Mucosa of stomach (tissue), 1 donor: Measurements from ENCODE around the gene BMF.

Experiments
- H3K27me3 ChIP-seq: one replicate; pipeline ENCODE4 v1.7.0; 2013; ENCODE audit warnings: mild to moderate bottlenecking, low read length; ENCODE audit not compliant: control insufficient read depth, insufficient read depth
- H3K36me3 ChIP-seq: one replicate; pipeline ENCODE4 v1.7.0; 2013; ENCODE audit warnings: low read length; ENCODE audit not compliant: control insufficient read depth, insufficient read depth
- H3K4me1 ChIP-seq: one replicate; pipeline ENCODE4 v1.7.0; 2013; ENCODE audit warnings: mild to moderate bottlenecking, low read length; ENCODE audit not compliant: control insufficient read depth, insufficient read depth
- H3K4me3 ChIP-seq: one replicate; pipeline ENCODE4 v1.7.0; 2013; ENCODE audit warnings: low read length
- H3K9ac ChIP-seq: one replicate; pipeline ENCODE4 v1.7.0; 2013; ENCODE audit warnings: mild to moderate bottlenecking, low read length, moderate library complexity
- H3K9me3 ChIP-seq: one replicate; pipeline ENCODE4 v1.7.0; 2013; ENCODE audit warnings: mild to moderate bottlenecking, low read length, moderate library complexity; ENCODE audit not compliant: control insufficient read depth
- donor health status: Pancreatic carcinoma.

The BMF gene

GRCh38 chr15:40062816-40063562, 45.7 kb downstream of the BMF start:
- Histone ChIP-seq H3K4me3 (no peak overlapping the region), H3K9ac (no peak overlapping the region), H3K9me3 (no peaks in the 10 kb centered on the region), H3K4me1 (no peaks in the 10 kb centered on the region), H3K27me3 (no peaks in the 10 kb centered on the region), H3K36me3 (no peaks in the 10 kb centered on the region)

GRCh38 chr15:40061212-40061901, 47.3 kb downstream of the BMF start:
- Histone ChIP-seq H3K36me3 (no peaks in the 10 kb centered on the region), H3K9me3 (no peaks in the 10 kb centered on the region), H3K9ac (no peak overlapping the region)

GRCh38 chr15:40060236-40060961, 48.3 kb downstream of the BMF start:
- Histone ChIP-seq H3K4me3 (no peak overlapping the region), H3K4me1 (peaks cover 9% of the 10 kb centered on the region), H3K27me3 (no peaks in the 10 kb centered on the region), H3K36me3 (no peaks in the 10 kb centered on the region), H3K9me3 (no peaks in the 10 kb centered on the region), H3K9ac (no peak overlapping the region)

More at GRCh38 chr15:40061212-40061901, 47.3 kb downstream of the BMF start:
- no peak overlapping the region for H3K4me3 ChIP-seq
- H3K4me1 ChIP-seq: peaks cover under 1% of the 10 kb centered on the region
- H3K27me3 ChIP-seq: no peaks in the 10 kb centered on the region

GRCh38 chr15:40059821-40060220, 48.9 kb downstream of the BMF start:
- H3K9ac ChIP-seq: no peak overlapping the region

GRCh38 chr15:40058476-40059140, 50.1 kb downstream of the BMF start:
- Histone ChIP-seq H3K9me3 (no peaks in the 10 kb centered on the region), H3K27me3 (no peaks in the 10 kb centered on the region), H3K36me3 (no peaks in the 10 kb centered on the region), H3K4me3 (no peak overlapping the region), H3K9ac (no peak overlapping the region), H3K4me1 (peaks cover 18% of the 10 kb centered on the region)

More at GRCh38 chr15:40059821-40060220, 48.9 kb downstream of the BMF start:
- no peaks in the 10 kb centered on the region for H3K36me3 ChIP-seq
- peaks cover 15% of the 10 kb centered on the region for H3K4me1 ChIP-seq
- no peaks in the 10 kb centered on the region for H3K27me3 ChIP-seq
- H3K9me3 ChIP-seq: no peaks in the 10 kb centered on the region
- H3K4me3 ChIP-seq: no peak overlapping the region

GRCh38 chr15:40055576-40056293, 52.9 kb downstream of the BMF start:
- Histone ChIP-seq H3K9ac (no peak overlapping the region), H3K4me3 (no peak overlapping the region), H3K9me3 (no peaks in the 10 kb centered on the region), H3K4me1 (peaks cover 23% of the 10 kb centered on the region), H3K36me3 (no peaks in the 10 kb centered on the region), H3K27me3 (no peaks in the 10 kb centered on the region)

DNA sequence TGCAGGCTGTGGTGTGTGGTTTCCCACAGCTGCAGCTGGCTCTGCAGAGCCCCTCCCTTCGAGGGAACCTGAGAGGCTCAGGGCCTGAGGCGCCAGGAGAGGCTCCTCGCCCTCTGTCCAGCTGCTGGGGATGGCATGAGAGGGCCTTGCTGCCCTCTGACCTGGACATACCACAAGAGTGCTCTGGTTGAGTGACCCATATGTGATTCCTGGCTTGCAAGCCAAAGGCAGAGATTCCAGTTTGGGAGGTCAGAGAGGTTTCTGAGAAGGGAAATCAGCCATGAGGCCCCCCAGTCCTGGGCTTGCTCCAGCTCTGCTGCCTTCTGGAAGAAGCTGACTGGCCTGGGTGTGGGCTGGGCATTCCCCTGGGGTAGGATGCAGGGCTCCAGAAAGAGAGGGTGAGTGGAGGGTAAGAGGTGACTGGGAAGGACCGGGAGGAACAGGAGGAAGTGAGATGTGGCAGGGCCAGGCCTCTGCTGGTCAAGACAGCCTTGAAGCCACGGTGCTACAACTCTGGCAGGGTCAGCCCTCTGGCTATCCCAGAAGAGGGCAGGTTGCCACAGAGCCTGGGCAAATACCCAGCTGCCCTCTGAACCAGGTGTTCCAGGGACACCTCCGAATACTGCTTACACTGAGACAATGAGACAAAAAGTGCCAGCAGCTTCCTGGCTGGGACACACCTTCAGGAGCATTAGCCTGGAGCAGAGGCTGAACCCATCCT, 53.7 kb downstream of the BMF start:
- H3K4me1 ChIP-seq: peaks cover 23% of the 10 kb centered on the region
- H3K9me3 ChIP-seq: no peaks in the 10 kb centered on the region
- no peaks in the 10 kb centered on the region for H3K27me3 ChIP-seq
- no peak overlapping the region for H3K9ac ChIP-seq
- no peak overlapping the region for H3K4me3 ChIP-seq
- H3K36me3 ChIP-seq: no peaks in the 10 kb centered on the region

DNA sequence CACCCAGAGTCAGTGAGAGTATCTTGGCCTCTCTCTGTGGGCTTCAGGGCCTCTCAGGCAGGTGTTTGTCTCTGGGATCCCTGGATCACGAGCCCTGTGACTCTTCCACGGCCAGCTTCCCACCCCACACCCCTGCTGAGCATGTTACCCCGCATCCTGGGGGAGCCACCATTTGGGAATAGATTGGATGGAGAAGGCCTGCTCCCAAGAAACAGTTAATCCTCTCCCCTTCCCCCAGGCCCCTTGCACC, 54.1 kb downstream of the BMF start:
- no peak overlapping the region for H3K9ac ChIP-seq

DNA sequence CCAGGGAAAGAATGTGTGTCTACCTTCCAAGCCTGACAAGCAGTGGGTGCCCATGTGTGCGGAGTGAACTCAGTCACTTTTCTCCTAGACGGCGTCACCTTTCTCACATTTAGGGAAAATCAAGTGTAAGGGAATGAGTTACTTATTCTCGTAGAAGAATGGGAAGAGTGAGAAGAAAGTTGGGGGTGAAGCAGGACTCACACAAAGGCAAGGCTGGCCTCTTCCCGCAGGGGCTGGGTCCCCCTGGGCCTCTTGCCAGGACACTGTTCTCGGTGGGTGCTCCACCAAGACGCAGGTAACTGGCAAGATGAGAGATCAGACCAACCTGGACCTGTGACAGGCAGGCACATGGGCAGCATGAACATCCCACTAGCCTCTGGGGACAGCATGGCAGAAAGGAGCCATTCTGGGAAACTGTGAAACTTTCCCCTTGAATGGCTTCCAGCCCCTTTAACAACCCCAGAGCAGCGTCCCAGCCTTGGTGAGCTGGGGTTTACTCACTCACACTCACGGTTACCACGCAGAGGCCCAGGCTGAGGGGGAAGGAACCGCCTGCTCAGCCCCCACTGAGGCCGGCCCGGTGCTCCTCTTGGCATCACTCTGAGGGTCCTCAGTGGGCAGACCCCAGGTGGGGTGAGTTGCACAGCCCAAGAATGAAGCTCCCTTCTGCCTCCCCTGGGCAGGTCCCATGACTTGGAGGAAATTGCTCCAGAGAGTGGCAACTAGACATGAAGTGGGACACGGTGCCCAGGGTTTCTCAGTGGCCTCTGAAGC, 54.7 kb downstream of the BMF start:
- H3K9me3 ChIP-seq: no peaks in the 10 kb centered on the region
- no peaks in the 10 kb centered on the region for H3K27me3 ChIP-seq
- no peak overlapping the region for H3K4me3 ChIP-seq
- no peak overlapping the region for H3K9ac ChIP-seq
- no peaks in the 10 kb centered on the region for H3K36me3 ChIP-seq
- peaks cover 23% of the 10 kb centered on the region for H3K4me1 ChIP-seq

More for the DNA sequence above, 54.1 kb downstream of the BMF start:
- Histone ChIP-seq H3K9me3 (no peaks in the 10 kb centered on the region), H3K4me1 (peaks cover 23% of the 10 kb centered on the region), H3K27me3 (no peaks in the 10 kb centered on the region), H3K36me3 (no peaks in the 10 kb centered on the region), H3K4me3 (no peak overlapping the region)

- Histone ChIP-seq H3K9ac (no peak overlapping the region), H3K27me3 (no peaks in the 10 kb centered on the region), H3K4me3 (no peak overlapping the region), H3K9me3 (no peaks in the 10 kb centered on the region), H3K4me1 (peaks cover 23% of the 10 kb centered on the region), H3K36me3 (no peaks in the 10 kb centered on the region)
Measured at GRCh38 chr15:40053079-40053830, 55.4 kb downstream of the BMF start.
